GM20431 (cell line): Measurements from ENCODE around the gene MVP.

Source experiments
- in situ Hi-C: fragments of 300-500 bp; cut with MseI, MboI; formaldehyde crosslinking; loops from one replicate; pipeline ENCODE4 v1.15.0; 2020; ENCODE audit warnings: low sequenced_read_pairs; ENCODE audit not compliant: unreplicated experiment

Gene MVP

DNA sequence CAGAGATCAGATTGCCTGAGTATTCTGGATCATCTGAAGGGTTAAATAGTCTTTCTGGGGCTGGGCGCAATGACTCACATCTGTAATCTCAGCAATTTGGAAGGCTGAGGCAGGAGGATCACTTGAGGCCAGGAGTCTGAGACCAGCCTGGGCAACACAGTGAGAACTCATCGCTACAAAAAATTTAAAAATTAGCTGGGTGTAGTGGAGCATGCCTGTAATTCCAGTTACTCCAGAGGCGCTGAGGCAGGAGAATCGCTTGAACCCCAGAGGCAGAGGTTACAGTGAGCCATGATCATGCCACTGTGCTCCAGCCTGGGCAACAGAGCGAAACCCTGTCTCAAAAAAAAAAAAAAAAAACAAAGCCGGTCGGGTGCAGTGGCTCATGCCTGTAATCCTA lies 15.7 kb downstream of the MVP start:
- in situ Hi-C loops = loop anchor here (25.0 kb wide), 1 partner anchor 176 kb away; the partner anchor contains the start of genes C16orf92 and DOC2A

DNA sequence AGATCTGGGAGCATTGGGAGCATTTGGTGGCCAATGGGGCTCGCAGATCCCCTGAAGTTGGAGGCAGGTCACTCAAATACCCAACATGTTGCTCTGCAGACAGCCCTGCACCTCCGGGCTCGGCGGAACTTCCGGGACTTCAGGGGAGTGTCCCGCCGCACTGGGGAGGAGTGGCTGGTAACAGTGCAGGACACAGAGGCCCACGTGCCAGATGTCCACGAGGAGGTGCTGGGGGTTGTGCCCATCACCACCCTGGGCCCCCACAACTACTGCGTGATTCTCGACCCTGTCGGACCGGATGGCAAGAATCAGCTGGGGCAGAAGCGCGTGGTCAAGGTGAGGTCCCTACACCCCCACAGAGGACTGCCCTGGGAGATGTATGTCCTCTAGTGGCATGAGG lies 16.4 kb downstream of the MVP start:
- in situ Hi-C loops = loop anchor here (25.0 kb wide), 1 partner anchor 176 kb away; the partner anchor contains the start of genes C16orf92 and DOC2A

DNA sequence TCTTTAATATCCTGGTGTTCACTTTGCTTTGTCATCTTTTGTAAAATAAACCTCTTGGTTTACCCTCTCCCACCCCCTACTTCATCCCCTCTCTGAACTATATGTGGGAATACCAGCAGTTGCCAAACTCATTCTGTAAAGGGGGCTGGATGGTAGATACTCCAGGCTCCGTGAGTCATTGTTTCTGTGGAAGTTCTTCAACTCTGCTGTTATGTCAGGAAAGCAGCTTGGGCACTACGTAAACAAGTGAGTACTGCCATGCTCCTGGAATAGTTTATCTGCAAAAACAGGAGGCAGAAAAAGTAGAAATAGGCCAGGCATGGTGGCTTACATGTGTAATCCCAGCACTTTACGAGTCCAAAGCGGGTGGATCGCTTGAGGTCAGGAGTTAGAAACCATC lies 17.6 kb downstream of the MVP start:
- in situ Hi-C loops = loop anchor here (25.0 kb wide), 1 partner anchor 174 kb away; the partner anchor contains the start of genes C16orf92 and DOC2A

DNA sequence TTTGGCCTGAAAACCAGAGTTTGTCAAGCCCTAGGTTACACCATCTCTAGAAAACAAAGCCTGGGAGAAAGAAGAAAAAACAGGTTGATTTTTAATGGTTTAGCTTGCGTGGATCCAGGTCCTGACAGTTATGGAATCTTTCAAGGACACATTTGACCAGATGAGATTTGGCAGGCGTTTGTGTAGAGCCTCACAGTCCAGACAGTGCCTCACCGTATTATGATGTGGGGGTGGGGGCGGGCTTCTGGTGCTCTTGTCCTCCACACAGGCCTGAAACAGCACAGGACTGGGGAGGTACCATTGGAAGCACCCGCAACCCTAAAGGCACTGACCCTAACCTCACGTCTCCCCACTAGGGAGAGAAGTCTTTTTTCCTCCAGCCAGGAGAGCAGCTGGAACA lies 19.6 kb downstream of the MVP start:
- in situ Hi-C loops = loop anchor here (25.0 kb wide), 1 partner anchor 172 kb away; the partner anchor contains the start of genes C16orf92 and DOC2A

DNA sequence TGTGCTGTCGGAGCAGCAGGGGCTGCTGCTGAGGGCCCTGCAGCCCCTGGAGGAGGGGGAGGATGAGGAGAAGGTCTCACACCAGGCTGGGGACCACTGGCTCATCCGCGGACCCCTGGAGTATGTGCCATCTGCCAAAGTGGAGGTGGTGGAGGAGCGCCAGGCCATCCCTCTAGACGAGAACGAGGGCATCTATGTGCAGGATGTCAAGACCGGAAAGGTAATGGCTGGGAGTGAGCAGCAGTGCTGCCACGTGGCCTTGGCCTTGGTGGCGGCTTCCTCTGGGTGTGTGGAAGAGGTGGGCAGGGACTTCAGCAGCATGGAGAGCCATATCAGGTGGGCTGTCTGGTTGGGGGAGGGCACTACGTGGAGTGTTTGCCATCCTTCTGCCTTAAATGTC lies 20.0 kb downstream of the MVP start:
- in situ Hi-C loops = loop anchor here (25.0 kb wide), 1 partner anchor 172 kb away; the partner anchor contains the start of genes C16orf92 and DOC2A

DNA sequence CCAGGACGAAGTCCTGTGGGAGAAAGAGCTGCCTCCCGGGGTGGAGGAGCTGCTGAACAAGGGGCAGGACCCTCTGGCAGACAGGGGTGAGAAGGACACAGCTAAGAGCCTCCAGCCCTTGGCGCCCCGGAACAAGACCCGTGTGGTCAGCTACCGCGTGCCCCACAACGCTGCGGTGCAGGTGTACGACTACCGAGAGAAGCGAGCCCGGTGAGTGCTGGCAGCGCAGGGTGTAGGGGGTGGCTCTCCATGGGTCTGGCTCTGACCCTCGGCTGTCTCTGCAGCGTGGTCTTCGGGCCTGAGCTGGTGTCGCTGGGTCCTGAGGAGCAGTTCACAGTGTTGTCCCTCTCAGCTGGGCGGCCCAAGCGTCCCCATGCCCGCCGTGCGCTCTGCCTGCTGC lies 21.4 kb downstream of the MVP start:
- in situ Hi-C loops = loop anchor here (25.0 kb wide), 1 partner anchor 171 kb away; the partner anchor contains the start of genes C16orf92 and DOC2A

DNA sequence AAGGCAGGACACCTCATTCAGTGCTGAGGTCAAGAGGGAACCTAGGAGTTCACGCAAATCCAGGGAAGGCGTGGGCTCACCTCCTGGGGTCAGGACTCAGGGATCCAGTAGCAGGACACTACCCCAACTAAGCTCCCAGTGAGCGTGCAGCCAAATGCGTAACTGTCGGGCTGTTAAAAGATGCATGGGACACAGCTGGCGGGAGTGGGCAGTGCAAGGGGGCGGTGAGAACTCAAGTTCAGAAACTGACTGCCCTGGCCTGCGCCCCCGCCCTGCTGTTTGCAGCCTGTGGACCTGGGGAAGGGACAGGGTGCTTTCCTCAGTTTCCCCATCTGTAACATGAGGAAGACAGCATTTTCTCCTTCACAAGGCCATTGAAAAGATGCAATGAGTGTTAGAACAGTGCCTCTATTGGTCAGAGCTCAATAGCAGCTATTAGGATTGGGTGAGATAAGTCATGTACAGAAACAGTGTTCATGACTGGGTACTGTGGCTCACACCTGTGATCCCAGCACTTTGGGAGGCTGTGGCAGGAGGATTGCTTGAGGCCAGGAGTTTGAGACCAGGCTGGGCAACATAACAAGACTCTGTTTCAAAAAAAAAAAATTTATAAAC lies 22.6 kb downstream of the MVP start:
- in situ Hi-C loops = loop anchor here (25.0 kb wide), 1 partner anchor 169 kb away; the partner anchor contains the start of genes C16orf92 and DOC2A

DNA sequence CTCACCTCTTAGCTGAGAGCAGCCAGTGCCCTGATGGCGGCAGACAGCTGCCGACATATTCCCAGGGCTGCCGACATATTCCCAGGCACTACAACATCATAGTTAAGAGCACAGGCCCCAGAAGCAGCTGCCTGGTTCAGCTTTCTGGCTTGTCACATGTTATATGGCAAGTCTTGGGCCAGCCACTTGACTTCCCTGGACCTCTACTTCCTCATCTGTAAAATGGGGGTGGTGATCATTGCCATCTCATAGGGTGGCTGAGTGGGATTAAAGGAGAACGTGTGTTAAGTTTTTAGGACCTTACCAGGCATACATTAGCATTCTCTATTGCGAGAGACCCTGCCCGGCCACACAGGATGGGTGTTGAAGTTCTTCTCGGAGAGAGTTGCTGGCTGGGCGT lies 23.7 kb downstream of the MVP start:
- in situ Hi-C loops = loop anchor here (25.0 kb wide), 1 partner anchor 168 kb away; the partner anchor contains the start of genes C16orf92 and DOC2A

DNA sequence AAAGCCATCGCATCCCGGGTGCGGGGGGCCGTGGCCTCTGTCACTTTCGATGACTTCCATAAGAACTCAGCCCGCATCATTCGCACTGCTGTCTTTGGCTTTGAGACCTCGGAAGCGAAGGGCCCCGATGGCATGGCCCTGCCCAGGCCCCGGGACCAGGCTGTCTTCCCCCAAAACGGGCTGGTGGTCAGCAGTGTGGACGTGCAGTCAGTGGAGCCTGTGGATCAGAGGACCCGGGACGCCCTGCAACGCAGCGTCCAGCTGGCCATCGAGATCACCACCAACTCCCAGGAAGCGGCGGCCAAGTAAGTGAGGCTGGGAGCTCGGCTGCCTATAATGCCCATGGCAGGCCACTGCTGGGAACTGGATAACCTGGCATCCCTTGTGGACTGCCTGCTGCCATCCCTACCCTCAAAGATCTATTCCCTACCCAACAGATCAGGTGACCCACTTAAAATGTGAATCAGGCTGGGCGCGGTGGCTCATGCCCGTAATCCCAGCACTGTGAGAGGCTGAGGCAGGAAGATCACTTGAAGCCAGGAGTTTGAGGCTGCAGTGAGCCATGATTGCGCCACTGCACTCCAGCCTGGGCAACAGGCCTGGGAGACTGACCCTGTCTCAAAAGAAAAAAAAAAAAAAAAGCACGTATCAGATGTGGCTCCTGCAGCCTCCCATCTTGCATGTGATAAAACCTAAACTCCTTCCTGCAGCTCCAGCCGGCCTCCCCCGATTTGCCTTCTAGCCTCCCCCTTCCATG lies 24.5 kb downstream of the MVP start:
- in situ Hi-C loops = loop anchor here (25.0 kb wide), 1 partner anchor 168 kb away; the partner anchor contains the start of genes C16orf92 and DOC2A

DNA sequence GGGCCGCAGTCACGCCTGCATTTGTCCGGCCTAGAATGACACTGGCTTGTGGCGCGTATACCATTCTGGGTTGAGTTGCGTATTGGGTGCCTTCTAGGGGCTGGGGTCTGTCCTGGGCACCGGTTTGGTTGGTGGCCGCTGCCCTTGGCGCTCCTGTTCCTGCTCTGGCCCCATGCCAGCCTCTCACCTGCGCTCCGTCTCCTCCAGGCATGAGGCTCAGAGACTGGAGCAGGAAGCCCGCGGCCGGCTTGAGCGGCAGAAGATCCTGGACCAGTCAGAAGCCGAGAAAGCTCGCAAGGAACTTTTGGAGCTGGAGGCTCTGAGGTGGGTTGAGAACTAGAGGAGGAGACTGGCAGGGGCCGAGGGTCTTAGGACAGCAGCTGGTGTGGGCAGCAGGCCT lies 25.4 kb downstream of the MVP start:
- in situ Hi-C loops = loop anchor here (25.0 kb wide), 1 partner anchor 167 kb away; the partner anchor contains the start of genes C16orf92 and DOC2A

DNA sequence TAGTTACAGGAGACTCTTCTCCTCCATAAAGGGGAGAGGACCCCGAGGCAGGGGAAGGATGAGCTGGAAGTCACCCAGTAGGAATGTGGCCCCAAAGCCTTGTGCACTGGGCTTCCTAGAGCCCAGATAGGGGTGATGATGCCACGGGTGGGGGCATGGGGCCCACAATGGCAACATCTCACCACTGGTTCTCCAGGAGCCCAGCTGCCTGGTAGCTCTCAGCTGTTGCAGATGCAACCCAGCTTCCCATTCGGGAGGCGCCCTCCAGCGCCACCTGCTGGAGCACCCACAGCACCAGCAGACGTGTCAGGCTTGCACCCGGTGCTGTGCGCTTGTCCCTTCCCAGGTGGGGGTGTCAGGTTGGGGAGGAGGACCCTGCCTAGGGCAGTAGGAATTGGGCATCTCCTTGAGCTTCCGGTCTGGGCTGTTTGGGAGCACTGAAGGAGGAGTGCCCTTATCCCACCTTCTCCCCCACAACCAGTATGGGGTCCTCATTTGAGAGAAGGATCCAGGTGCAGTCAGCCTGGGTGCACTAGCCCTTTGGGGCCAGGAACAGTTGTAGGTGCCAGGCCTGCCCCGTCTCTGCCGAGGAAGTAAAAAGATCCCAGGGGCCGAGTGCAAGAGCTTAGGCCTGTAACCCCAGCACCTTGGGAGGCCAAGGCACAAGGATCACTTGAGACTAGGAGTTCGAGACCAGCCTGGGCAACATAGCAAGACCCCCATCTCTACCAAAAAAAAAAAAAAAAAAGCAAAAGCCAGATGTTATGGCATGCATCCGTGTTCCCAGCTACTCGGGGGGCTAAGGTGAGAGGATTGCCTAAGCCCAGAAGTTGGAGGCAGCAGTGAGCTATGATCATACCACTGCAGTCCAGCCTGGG lies 28.4 kb downstream of the MVP start:
- in situ Hi-C loops = loop anchor here (25.0 kb wide), 1 partner anchor 164 kb away; the partner anchor contains the start of genes C16orf92 and DOC2A

DNA sequence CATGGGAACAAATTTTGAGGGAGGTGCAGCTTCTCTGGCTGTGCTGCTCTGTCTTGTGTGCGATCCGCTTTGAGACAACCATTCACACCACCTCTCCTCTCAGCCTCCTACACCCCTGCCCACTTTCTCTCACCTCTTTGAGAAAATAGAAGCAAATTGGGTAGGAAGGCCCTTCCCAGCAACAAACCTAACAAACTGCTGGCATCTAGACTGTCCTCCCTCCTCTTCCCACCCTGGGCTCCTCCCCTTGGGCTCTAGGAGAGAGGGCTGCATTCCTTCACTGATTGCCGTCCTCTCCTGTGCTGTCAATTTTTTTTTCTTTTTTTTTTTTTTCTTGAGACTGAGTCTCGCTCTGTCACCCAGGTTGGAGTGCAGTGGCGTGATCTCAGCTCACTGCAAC lies 29.2 kb downstream of the MVP start:
- in situ Hi-C loops = loop anchor here (25.0 kb wide), 1 partner anchor 163 kb away; the partner anchor contains the start of genes C16orf92 and DOC2A

DNA sequence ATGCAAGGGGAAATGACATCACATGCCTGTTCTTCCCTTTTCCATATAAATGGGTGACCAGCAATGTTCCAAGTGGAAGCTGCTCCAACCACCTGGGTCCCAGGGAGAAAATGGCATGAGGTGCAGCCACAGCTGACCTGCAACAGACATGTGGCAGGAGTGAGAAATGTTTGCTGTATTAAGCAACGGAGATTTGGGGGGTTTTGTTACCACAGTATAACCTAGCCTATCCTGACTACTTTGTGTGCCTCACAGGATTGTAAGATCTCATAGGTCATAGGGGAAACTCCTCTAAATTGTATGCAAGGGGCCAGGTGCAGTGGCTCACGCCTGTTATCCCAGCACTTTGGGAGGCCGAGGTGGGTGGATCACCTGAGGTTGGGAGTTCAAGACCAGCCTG lies 30.7 kb downstream of the MVP start:
- in situ Hi-C loops = no loop called here

DNA sequence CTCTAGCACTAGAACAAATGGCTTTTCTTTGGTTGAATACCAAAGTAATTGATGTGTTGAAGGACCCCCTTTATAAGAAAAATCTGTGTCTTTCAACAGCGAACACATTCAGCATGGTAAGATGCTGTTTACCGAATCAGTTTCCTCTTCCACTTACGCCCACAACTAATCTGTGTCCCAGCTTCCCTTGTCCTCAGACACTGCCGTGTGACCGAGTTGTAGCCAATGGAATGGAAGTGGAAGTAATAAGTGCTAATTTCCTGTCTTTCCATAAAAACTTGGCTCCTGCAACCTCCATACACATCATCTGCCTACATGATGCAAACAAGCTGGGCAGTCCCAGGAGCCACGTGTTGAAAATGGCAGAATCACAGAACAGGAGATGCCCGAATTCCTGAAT lies 32.4 kb downstream of the MVP start:
- in situ Hi-C loops = no loop called here

DNA sequence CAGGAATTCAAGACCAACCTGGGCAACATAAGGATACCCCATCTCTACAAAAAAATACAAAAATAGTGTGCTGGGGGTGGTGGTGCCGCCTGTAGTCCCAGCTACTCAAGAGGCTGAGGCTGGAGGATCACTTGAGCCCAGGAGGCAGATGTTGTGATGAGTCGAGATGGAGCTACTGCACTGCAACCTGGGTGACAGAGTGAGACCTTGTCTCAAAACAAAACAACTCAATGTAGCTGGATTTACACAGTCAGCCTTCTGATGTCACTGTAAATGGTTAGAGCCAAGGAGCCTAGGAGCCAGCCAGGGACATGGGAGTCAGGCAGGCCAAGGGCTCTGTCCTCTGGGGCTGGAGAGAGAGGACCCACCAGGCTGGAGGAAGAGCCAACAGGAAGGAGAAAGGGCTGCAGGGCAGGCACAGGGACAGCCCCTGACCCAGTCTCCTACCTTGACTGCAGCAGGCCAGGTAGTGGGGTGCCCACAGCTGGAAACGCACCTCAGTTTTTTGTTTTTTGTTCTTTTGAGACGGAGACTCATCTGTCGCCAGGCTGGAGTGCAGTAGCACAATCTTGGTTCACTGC lies 34.3 kb downstream of the MVP start:
- in situ Hi-C loops = no loop called here

DNA sequence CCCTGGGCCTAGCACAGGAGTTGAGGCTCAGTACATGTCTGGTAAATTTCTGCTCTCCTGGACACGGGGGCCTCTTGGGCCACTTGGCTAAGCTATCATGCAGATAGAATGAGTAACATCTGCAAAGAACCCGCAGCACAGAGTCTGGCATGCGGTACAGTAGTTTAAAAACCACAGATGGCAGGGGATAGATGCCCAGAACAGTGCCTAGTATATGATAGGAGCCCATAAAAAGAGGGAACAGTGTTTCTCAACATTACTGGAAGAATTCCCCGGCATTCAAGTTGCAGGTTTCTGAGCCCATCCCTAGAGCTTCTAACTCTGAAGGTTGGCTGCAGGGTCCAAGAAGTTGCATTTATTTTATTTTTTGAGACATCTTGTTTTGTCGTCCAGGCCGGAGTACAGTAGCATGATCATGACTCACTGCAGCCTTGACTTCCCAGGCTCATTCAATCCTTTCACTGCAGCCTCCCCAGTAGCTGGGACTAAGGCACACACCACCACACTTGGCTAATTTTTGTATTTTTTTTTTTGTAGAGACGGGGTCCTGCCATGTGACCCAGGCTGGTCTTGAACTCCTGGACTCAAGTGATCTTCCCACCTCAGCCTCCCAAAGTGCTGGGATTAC lies 37.0 kb downstream of the MVP start:
- in situ Hi-C loops = no loop called here

DNA sequence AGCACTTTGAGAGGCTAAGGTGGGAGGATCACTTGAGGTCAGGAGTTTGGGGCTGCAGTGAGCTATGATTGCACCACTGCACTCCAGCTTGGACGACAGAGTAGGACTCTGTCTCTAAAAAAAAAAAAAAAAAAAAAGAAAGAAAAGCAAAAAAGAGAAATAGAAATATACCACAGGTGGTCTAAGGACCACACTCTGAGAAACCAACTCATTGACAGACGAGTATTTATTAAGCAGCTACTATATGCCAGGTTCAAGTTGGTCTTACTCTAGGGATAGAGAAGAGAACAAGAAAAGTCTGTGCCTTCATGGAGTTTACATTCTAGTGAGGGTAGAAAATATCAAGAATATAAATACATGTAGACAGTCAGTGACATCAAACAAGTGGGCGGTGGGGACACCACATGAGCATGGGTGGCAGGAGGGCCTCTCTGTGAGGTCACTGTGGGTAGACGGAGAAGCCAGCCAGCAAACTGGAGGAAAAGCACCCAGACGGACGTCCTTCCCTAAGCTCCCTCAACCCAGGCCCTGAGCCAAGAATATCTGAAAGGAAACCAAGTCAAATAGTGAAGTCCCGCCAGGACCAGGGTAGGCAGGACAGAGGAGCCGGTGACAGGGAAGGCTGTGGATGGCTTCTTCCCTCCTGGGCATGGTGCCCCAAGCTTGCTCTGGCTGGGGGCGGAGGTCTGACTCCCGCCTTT lies 38.0 kb downstream of the MVP start:
- in situ Hi-C loops = no loop called here

DNA sequence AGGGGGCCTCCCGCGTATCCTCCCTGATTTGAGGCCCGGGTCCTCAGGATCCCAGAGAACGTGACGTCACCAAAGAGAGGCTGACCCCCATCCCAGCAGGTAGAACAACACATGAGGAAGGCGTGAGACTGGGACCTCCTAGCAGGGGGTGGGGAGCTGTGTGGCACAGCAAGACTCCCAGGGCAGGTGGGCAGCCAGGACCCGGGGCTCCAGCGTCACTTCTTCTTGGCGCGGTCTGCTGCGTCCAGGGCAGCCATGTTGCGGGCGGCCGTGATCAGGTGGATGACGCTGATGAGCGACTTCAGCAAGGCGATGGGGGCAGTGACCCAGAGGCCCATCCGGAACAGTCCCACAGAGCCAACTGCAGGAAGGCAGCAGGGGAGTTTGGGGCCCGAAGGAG lies 38.7 kb downstream of the MVP start:
- in situ Hi-C loops = no loop called here
